Measurements from ENCODE around the gene PCSK2.

- no peak for TF ChIP-seq CTCF (IDR thresholded peaks at IDR 0.05)
- no peak for TF ChIP-seq POLR2A (IDR thresholded peaks at IDR 0.05)
Measured at GRCh38 chr20:17300113-17300512, 73.3 kb downstream of the PCSK2 start.

Measured in lower leg skin (tissue), 3 donors.